ENCODE measurements around the gene TIPARP. TPM values are rescaled to one million over a fixed set of nuclear protein-coding genes. Genes with fewer than 3 reads are reported as not detected.

Gene TIPARP
- total and polyA plus RNA-seq, 4 donors, result 4.4 to 13.6 (median 8.8) TPM

Other genes starting within 250 kb of the TIPARP start
- 100 to 1,000 TPM in 1 of 2 donors, 10 to 100 TPM in 1; 63.7 to 168 TPM for gene SSR3, start 119.5 kb upstream of the TIPARP start, total RNA-seq
- 100 to 1,000 TPM in 1 of 2 donors, 10 to 100 TPM in 1; 80.1 to 149 TPM for gene SSR3, start 119.5 kb upstream of the TIPARP start, polyA plus RNA-seq
- gene LEKR1, start 151.8 kb downstream of the TIPARP start, total RNA-seq, result under 1 TPM; 0.19 to 0.67 TPM
- under 1 TPM; 0.22 to 0.72 TPM for gene LEKR1, start 151.8 kb downstream of the TIPARP start, polyA plus RNA-seq